Measurements from ENCODE around the gene APOL2. TPM values are rescaled to one million over a fixed set of nuclear protein-coding genes. Genes with fewer than 3 reads are reported as not detected.
"Not testable (repeated sequence)": the region's sequence is repeated elsewhere in the genome, so short reads cannot be mapped to it uniquely, and the experiment has no call there.

Gene APOL2
- total RNA-seq, 2 donors from 2014 or later, result 51.3 to 68.6 TPM

DNA sequence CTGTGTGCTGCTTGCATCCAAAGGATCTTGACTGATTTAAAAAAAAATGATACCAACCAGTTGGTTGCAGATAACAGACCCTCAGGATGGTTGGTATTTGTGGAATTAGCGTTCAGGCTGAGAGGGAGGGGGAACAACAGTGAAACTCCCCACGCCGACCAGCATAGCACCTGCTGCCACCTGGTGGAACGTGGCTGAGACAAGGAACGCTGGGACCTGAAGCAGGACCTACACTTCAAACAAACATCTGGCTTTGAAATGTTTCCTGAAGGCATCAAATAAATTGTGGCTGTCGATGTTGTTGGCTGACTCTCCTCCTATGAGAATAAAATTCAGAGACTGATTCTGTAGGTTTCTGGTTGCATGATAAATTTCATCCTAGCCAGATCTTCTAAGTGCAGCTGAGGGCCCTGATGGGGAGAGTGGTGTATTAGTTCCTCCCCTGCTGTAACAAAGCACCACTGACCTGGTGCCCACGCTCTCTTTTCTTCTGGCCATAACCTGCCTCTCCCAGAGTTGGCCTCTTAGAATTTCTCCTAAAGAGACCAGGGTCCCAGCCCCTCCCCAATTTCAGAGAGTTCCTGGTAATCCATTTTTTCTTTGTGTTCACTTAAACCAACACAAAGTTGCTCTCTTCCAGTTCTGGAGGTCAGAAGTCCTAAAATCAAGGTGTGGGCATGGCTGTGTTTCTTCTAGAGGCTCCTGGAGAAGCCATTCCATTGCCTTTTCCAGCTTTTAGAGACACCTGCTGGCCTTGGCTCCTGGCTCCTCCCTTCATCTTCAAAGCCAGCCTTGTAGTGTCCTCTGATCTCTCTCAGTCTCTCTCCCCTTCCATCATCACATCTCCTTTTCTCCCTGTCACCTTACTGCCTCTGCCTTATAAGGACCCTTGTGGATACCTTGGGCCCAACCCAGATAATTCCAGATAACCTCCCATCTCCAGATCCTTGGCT lies 17.3 kb downstream of the APOL2 start:
- Mint-ChIP-seq H3K27ac (peak overlapping the region; percentile 63 to 67), H3K9me3 (no peaks in the 10 kb centered on the region), H3K36me3 (no peaks in the 10 kb centered on the region)
- DNase-seq (ENCODE audit: low spot score in 2 of 2) (peak in 1 of 2 donors; percentile 33), ATAC-seq (peak; percentile 70 to 79)

DNA sequence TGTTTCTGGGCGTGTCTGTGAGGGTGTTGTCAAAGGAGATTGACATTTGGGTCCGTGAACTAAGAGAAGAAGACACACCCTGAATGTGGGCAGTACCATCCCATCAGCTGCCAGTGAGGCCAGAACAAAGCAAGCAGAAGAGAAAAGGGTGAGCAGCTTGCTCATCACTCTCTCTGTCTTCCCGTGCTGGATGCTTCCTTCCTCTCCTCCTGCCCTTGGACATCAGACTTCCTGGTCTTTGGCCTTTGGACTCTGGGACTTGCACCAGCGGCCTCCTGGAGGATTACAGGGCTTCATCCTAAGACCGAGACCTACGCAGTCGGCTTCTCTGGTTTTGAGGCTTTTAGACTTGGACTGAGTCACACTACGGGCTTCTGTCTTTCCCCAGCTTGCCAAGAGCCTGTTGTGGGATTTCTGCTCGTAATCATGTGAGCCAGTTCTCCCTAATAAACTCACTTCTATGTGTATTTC lies 18.8 kb downstream of the APOL2 start:
- no peak for DNase-seq (ENCODE audit: low spot score in 2 of 2)
- ATAC-seq, result no peak
- H3K9me3 Mint-ChIP-seq, result no peaks in the 10 kb centered on the region
- no peaks in the 10 kb centered on the region for H3K36me3 Mint-ChIP-seq
- H3K27ac Mint-ChIP-seq, result no peak overlapping the region

DNA sequence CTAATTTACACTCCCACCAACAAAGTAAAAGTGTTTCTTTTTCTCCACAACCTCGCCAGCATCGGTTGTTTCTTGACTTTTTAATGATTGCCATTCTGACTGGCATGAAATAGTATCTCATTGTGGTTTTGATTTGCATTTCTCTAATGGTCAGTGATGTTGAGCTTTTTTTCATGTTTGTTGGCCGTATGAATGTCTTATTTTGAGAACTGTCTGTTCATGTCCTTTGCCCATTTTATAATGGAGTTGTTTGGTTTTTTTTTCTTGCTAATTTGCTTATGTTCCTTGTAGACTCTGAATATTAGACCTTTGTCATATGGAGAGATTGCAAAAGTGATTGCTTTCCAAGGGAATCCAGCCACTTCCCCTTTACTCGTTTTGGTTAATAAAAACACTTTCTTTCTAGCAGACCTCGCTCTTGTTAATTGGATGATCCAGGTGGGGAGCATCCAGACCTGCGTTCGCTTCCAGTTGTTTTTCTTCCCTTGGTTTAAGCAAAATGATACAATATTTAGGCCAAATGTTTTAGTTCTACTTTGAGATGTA lies 20.6 kb downstream of the APOL2 start:
- DNase-seq (ENCODE audit: low spot score in 2 of 2) (no peak), ATAC-seq (no peak)
- H3K36me3 Mint-ChIP-seq, result no peaks in the 10 kb centered on the region
- no peaks in the 10 kb centered on the region for H3K9me3 Mint-ChIP-seq
- peak overlapping the region in 1 of 2 donors; percentile 45 for H3K27ac Mint-ChIP-seq

DNA sequence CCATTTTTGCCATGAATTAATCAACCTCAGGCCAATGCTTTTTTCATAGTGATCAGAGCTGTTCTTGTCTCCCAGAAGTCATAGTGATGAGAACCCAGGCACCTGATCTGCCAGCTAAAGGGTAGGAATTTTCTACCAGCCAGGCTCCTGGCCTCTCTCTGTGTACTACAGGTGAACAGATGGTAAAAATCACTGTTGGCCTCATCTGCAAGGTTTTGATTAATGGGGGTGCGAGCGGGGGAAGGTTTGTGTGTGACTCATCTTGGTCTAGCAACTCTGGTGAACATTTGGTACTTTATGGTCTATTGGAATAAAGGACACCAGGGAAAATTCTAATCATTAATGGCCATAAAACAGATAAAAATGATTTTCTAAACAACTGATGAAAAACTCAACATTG lies 23.3 kb downstream of the APOL2 start:
- Mint-ChIP-seq H3K9me3 (no peaks in the 10 kb centered on the region), H3K27ac (peak overlapping the region in 1 of 2 donors; percentile 36), H3K36me3 (no peaks in the 10 kb centered on the region)
- ATAC-seq (no peak), DNase-seq (ENCODE audit: low spot score in 2 of 2) (no peak)

DNA sequence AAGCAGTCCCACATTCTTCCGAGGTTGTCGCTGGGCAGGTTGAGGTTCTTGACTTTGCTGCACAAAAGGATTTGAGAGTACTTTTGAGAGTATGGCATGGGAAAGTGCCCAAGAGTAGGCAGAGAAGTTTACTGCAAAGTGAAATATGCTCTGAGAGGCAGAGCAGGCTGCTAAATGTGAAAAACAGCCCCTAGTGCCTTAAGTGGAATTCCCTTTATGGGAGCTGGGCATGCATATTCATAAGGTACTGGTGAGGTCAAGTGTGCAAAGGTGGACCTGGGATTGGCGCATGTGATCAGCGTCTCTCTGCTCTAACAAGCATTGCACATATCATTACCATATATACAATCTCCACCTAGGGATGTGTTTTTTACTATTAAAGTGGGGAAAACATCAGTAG lies 25.7 kb downstream of the APOL2 start:
- no peak overlapping the region for H3K27ac Mint-ChIP-seq
- H3K36me3 Mint-ChIP-seq, result peaks cover 8 to 9% of the 10 kb centered on the region in 2 donors
- DNase-seq (ENCODE audit: low spot score in 2 of 2), result no peak
- ATAC-seq, result no peak
- H3K9me3 Mint-ChIP-seq, result peaks cover 4 to 5% of the 10 kb centered on the region in 2 donors

DNA sequence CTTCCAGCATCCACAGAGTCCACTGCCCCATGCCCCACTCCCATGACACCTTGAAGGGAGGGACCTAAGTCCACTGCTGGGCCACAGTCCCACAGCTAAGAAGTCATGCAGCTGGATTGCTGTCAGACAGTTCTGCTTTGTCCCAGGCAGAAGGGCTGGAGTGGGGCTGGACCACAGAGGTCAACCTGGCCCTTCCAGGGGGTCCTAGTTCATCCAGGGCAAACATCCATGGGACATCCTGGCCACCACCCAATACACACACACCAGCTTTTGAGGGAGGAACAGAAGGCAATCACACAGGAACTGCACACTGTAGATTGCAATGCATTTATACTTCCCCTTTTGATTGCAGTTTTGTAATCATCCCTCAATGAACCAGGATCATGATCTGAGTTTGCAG lies 26.4 kb downstream of the APOL2 start:
- Mint-ChIP-seq H3K27ac (no peak overlapping the region), H3K36me3 (peaks cover 9 to 11% of the 10 kb centered on the region in 2 donors), H3K9me3 (peaks cover 4 to 5% of the 10 kb centered on the region in 2 donors)
- ATAC-seq, result no peak
- DNase-seq (ENCODE audit: low spot score in 2 of 2), result no peak

DNA sequence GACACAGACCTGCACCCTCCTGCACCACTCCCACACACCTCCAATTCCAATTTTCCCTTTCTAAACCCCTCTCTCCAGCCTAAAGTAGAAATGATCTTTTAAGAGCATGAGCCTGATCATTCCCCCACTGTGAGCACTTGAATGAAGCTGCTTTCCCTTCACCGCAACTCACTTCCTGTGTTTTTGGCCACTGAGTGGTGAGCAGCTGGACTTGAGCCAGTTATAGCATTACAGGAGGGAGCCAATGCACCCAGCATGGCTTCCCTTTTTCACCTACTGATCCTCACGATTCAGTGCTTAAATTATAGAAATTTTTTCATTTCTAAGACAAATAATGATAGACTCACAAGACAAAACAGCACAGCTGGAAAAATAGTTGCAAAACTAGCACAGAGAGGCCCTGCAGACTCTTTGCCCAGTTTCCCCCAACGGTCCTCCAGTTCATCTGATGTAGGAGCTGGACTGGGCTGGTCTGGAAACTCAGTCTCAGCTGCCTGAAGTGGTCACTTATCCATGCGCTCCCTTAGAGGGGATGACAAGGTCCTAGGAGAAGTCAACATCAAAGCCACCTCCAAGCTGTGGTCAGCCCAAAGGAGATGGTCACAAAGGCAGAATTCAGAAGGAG lies 28.0 kb downstream of the APOL2 start:
- H3K9me3 Mint-ChIP-seq, result peaks cover 4 to 5% of the 10 kb centered on the region in 2 donors
- peaks cover 9 to 11% of the 10 kb centered on the region in 2 donors for H3K36me3 Mint-ChIP-seq
- no peak for ATAC-seq

DNA sequence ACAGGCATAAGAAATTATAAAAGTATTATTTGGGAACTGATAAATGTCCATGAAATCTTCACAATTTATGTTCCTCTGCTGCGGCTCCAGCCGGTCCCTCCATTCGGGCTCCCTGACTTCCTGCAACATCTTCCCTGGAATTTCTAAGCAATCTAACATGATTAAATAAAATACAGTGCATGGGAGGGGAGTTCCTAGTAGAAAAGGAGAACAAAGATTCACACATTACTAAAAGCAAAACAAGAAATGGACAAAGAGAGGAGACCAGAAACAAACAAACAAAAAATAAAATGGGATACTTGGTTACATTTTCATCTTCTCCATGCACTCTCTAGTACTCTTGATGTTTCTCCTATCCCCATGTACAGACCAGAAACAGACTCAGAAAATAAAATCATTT lies 29.1 kb downstream of the APOL2 start:
- no peak overlapping the region for H3K27ac Mint-ChIP-seq
- H3K9me3 Mint-ChIP-seq, result peaks cover 4 to 5% of the 10 kb centered on the region in 2 donors
- DNase-seq (ENCODE audit: low spot score in 2 of 2), result no peak
- H3K36me3 Mint-ChIP-seq, result peaks cover 9 to 11% of the 10 kb centered on the region in 2 donors
- ATAC-seq, result no peak

More for the DNA sequence above, 28.0 kb downstream of the APOL2 start:
- no peak for DNase-seq (ENCODE audit: low spot score in 2 of 2)
- H3K27ac Mint-ChIP-seq, result no peak overlapping the region

DNA sequence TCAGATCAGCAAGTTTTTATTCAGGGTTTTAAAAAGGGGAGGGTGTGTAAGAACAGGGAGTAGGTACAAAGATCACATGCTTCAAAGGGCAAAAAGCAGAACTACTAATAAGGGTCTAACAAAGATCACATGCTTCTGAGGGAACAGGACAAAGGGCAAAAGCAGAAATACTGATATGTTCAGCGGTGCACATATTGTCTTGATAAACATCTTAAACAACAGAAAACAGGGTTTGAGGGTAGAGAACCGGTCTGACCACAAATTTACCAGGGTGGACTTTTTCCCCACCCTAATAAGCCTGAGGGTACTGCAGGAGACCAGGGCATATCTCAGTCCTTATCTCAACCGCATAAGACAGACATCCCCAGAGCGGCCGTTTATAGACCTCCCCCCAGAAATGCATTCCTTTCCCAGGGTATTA lies 29.8 kb downstream of the APOL2 start:
- peaks cover 9 to 11% of the 10 kb centered on the region in 2 donors for H3K36me3 Mint-ChIP-seq
- H3K9me3 Mint-ChIP-seq; ATAC-seq; H3K27ac Mint-ChIP-seq; DNase-seq (ENCODE audit: low spot score in 2 of 2): not testable (repeated sequence)

DNA sequence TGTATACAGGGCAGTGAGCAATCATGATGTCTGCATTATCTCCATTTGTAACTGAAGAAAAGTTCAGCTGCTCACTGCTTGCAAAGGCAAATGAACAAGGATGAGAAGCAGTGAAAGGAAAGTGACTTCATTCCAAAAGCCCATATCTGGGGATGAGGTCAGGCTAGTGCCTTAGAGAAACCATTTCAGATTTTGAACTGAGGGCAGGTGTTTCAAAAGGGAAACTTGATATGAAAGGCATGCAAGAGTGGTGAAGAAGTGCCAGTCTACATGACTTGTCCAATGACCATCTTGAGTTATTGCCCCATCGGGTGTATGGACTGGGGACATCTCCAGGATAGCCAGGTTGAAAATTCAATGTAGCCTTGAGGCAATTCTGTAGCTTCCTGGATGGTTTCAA lies 30.4 kb downstream of the APOL2 start:
- DNase-seq (ENCODE audit: low spot score in 2 of 2), result no peak
- ATAC-seq, result no peak
- no peak overlapping the region for H3K27ac Mint-ChIP-seq
- peaks cover 4 to 5% of the 10 kb centered on the region in 2 donors for H3K9me3 Mint-ChIP-seq
- H3K36me3 Mint-ChIP-seq, result peaks cover 9 to 11% of the 10 kb centered on the region in 2 donors

DNA sequence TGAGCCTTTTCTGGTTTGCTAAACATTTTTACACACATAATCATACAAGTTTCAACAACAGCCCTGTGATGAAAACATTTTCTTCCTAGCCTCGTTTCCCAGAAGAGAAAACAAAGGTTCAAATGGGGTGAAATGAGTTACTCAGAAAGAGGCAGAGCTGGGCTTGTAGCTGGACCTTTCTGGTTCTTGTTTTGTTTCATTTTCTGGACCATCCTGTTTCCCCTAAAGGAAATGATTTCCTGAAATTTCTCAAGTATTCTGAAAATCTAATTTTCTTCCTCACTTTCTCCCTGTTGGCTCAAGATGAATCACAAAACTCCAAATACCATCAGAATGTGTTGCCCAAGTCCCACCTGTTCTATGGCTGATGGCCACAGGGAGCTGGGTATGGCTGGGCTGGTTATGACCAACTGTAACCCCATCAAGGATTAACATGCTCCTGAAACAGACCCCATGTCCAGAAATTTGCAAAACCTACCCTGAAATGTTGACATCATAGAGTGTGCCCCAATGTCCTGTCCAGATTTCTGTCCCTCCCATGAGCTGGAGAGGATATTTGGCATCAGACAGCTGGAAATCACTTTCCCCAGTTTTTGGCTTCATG lies 31.1 kb downstream of the APOL2 start:
- Mint-ChIP-seq H3K36me3 (peaks cover 9 to 11% of the 10 kb centered on the region in 2 donors), H3K27ac (no peak overlapping the region), H3K9me3 (peaks cover 4 to 5% of the 10 kb centered on the region in 2 donors)
- ATAC-seq, result no peak
- no peak for DNase-seq (ENCODE audit: low spot score in 2 of 2)

DNA sequence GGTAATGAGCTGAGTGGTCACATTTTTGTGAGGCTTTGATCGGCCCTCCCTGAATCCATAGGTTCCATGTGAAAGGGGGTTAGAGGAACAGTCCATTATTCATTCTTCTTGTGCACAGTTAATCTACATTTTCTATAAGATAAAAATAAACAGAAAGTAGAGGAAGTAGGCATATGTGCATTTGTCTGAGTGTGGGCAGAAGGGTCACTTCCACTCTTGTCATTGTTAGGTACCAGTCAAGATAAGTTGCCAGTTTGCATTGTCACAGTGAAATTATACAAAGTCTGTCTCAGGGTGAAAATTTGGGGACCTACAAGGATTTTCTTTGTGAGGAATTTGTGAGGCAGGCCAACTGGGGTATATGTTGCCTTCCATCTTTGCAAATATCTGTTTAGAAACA lies 33.1 kb downstream of the APOL2 start:
- ATAC-seq, result no peak
- peaks cover 9 to 11% of the 10 kb centered on the region in 2 donors for H3K36me3 Mint-ChIP-seq
- DNase-seq (ENCODE audit: low spot score in 2 of 2), result no peak
- H3K9me3 Mint-ChIP-seq, result peaks cover 4 to 5% of the 10 kb centered on the region in 2 donors
- H3K27ac Mint-ChIP-seq, result no peak overlapping the region

DNA sequence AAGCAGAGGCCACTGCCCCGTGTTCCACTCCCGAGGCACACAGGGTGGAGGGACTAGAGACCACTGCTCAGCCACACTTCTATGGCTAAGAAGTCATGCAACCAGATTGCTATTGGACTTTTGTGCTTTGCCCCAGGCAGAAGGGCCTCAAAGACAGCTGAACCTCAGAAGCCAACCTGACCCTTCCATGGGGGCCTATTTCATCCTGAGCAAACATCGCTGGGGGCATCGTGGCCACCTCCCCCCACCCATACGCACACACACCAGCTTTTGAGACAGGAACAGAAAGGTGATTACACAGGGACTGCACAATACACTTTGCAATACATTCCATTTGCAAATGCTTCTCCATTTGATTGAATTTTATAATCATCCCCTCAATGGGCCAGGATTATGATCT lies 33.8 kb downstream of the APOL2 start:
- ATAC-seq, H3K9me3 Mint-ChIP-seq: not testable (repeated sequence)
- H3K36me3 Mint-ChIP-seq, result peaks cover 9 to 11% of the 10 kb centered on the region in 2 donors

DNA sequence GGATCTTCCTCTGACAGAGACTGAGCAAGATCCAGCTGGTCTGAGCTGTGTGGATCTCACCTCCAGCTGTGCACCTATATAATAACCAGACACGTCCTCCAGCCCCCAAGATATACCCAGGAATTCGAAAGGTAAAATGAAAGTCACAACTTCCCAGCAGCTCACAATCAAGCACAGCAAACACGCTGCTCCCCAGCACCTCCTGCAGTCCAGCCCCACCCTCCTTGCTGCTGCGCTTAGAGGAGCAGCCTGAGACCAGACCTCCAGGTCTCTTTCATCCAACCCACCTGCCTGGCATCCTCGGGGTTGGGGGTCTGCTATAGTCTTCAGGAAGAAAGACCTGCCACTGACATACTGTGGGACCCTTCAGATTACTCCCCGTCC lies 34.7 kb downstream of the APOL2 start:
- DNase-seq (ENCODE audit: low spot score in 2 of 2) (no peak), ATAC-seq (no peak)
- peaks cover 4 to 5% of the 10 kb centered on the region in 2 donors for H3K9me3 Mint-ChIP-seq
- H3K36me3 Mint-ChIP-seq, result peaks cover 5 to 11% of the 10 kb centered on the region in 2 donors
- H3K27ac Mint-ChIP-seq, result no peak overlapping the region

More for the DNA sequence above, 33.8 kb downstream of the APOL2 start:
- not testable (repeated sequence) for DNase-seq (ENCODE audit: low spot score in 2 of 2); H3K27ac Mint-ChIP-seq

DNA sequence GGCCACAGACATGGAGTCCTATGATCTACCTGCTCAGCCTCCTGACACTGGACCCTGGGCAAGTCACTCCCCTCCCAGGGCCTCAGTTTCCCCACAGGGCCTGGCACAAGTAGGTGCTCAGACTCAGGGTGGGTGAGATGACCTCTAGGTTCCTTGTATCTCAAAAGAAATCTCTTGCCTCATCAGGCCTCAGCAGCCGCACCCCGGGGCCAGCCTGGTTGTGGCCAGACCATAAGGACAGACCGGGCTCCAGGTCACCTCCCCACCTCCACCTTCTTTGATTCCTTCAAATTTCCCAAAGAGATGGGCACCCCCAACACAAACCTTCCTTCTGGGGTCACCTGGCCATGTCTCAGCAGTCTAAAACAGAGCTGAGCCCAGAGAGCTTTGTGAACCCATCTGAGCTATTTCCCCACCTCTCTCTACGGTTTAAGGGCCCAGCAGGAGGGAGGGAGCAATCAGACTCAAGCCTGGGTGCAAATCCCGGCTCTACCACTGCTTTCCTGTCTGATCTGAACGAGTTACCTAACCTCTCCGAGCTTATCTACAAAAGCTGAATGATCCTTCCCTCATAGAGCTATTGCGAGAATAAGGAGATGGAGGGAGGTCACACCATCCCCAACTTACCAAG lies 35.2 kb downstream of the APOL2 start:
- peaks cover 1 to 2% of the 10 kb centered on the region in 2 donors for H3K9me3 Mint-ChIP-seq
- no peak for DNase-seq (ENCODE audit: low spot score in 2 of 2)
- peaks cover 1 to 9% of the 10 kb centered on the region in 2 donors for H3K36me3 Mint-ChIP-seq
- H3K27ac Mint-ChIP-seq, result no peak overlapping the region
- no peak for ATAC-seq

DNA sequence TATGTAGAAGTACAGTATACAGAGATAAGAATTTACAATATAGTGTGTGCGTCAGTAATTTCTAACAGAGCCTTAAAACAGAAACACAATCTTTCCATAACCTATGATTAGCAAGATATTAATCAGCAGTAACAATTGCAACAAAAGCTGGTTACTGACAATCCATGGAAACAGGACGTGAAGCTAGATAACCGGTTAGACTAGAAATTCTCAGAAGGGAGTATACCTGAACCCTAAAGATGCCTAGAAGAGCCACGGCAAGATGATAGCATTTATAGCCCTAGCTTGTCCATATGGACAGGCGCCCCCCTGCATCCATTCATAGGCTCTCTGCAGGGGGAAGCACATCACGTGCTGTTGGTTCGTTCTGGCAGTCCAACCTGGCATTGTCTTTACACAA lies 35.9 kb downstream of the APOL2 start:
- not testable (repeated sequence) for H3K36me3 Mint-ChIP-seq; ATAC-seq; H3K9me3 Mint-ChIP-seq; H3K27ac Mint-ChIP-seq; DNase-seq (ENCODE audit: low spot score in 2 of 2)

Data from activated naive CD4-positive, alpha-beta T cell treated with anti-CD3 and anti-CD28 coated beads, Interleukin-2, amount 50 U/mL, for 72 hours (primary cell).